ENCODE data around the gene DYRK1A.
A peak's percentile ranks its signal among the peaks of the same experiment; 100 is the strongest.
"Not testable (repeated sequence)": the region's sequence is repeated elsewhere in the genome, so short reads cannot be mapped to it uniquely, and the experiment has no call there.

The DYRK1A gene

DNA sequence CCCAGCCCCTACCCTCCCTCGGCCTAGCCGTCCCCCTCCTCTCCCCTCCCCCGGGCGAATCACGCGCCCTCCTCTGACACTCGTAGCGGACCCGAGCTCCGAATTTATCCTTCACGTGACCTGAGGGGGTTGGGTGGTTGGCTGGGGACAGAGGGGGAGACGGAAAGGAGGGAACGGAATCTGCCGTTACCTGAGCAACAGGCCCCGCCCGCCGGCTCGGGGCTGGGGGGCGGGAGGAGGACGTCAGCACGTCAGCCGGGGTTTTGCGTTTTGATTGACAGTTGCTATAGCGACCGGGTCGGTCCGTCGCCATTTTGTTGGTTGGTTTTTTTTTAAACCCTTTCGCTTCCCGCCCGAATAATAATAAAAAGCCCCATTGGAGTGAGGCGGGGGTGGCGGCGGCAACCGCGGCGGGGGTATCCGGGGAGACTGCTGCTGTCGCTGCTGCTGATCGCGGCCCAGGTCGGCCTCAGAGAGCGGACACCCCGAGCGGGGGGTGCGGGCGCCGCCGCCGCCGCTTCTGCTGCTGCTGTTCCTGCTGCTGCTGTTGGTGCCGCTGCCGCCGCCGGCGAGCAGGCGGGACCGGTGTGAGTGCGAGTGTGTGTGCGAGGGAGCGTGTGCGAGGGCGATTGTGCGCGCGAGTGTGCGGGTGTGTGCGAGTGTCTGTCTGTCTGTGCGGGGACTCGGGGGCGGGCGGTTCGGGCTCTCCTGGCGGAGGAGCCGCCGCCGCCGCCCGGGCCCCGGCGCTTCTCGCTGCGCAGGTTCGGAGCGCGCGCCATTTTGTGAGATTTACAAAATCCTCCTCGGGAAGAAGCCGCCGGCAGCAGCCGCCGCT, at the start of gene DYRK1A:
DYRK1A (plus strand) TSS at position 292 of the 835 bp plus-strand sequence. CDS start 53,602 bp downstream, outside the sequence.
- DNase-seq (ENCODE audit: low spot score) = peak; percentile 99

DNA sequence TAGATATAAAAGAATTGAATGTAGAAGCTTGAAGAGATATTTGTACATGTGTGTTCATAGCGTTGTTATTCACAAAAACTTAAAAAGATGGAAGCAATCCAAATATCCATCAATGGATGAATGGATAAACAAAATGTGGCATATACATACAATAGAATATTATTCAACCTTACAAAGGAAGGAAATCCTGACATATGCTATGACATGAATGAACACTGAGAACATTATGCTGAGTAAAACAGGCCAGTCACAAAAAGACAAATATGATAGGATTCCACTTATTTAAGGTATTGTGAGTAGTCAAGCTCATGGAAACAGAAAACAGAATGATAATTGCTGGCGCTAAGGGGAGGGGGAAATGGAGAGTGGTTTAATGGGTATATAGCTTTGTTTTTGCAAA, 47.0 kb upstream of the DYRK1A start:
- no peak for DNase-seq (ENCODE audit: low spot score)

GRCh38 chr21:37322084-37322483, 44.5 kb upstream of the DYRK1A start:
- DNase-seq (ENCODE audit: low spot score) = no peak

- no peak for DNase-seq (ENCODE audit: low spot score)
Observed at GRCh38 chr21:37324558-37324957, 42.0 kb upstream of the DYRK1A start.

DNA sequence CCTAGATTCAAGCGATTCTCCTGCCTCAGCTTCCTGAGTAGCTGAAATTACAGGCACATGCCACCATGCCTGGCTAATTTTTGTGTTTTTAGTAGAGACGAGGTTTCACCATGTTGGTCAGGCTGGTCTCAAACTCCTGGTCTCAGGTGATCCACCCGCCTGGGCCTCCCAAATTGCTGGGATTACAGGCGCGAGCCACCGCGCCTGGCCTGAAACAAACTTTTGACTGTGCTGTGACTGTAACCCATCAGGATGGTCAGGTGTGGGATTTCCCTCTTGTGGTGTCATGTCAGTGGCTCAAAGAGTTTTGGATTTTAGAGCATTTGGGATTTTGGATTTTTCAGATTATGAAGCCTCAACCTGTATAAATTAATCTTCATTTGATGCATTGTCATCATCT, 38.4 kb upstream of the DYRK1A start:
- not testable (repeated sequence) for DNase-seq (ENCODE audit: low spot score)

DNA sequence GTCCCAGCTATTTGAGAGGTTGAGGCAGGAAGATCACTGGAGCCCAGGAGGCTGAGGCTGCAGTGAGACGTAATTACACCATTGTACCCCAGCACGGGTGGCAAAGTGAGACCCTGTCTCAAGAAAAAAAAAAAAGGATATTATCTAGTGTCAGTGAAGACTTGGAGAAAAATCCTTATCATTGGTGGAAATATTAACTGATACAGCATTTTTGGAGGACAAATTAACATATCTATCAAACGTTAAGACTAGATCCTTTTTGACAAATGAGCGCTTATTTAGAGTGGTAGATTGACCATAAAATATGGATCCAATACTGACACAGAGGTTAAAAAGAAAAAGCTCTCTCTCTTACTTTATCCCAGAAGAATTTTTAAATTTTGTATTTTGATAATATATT, 35.2 kb upstream of the DYRK1A start:
- no peak for DNase-seq (ENCODE audit: low spot score)

- DNase-seq (ENCODE audit: low spot score) = no peak
Observed at GRCh38 chr21:37335053-37335452, 31.5 kb upstream of the DYRK1A start.

GRCh38 chr21:37337179-37337578, 29.4 kb upstream of the DYRK1A start:
- DNase-seq (ENCODE audit: low spot score) = no peak

GRCh38 chr21:37337831-37338230, 28.7 kb upstream of the DYRK1A start:
- DNase-seq (ENCODE audit: low spot score) = no peak

DNA sequence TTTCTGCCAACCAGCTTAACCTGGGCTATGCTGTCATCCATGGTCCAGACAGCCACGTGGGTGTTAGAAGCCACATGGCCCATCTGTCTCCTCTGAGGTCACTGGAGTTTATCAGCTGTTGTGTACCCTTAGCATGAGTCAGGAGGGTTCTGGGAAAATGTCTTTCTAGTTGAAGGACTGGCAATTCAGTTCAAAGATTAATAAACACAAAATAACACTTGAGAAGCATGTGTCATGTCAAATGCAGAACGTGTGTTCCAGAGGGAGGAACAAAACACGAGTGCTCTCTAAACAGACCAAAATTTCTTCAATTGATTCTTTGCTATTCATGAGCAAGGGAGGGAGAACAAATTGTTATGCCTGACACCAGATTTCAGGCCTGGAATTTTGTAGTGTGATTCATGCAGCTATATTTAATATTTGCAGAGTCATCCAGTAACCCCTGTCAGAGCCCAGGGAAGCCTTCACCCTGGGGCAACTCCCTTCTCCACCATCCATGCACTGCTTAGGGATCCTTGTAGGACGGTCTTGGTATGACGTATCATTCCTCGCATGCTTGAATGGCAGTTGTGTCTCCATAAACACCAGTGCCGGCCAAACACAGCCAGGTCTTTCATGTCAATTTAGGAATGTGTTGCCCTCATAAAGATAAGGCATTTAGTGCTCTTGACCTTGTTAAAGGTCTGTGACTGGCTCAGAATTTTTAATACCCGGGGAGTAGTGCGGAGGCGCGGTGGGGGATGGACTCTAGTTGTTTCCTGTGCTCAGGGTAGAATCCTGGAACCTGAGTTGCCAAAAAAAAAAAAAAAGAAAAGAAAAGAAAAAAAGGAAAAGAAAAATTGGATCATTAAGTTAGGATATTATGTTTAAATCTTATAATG, 27.7 kb upstream of the DYRK1A start:
- no peak for DNase-seq (ENCODE audit: low spot score)

GRCh38 chr21:37339552-37339939, 27.0 kb upstream of the DYRK1A start:
- DNase-seq (ENCODE audit: low spot score) = no peak

GRCh38 chr21:37341254-37341960, 25.2 kb upstream of the DYRK1A start:
- no peak for DNase-seq (ENCODE audit: low spot score)

- DNase-seq (ENCODE audit: low spot score) = no peak
Observed at GRCh38 chr21:37342046-37342632, 24.4 kb upstream of the DYRK1A start.

GRCh38 chr21:37346841-37347430, 19.6 kb upstream of the DYRK1A start:
- DNase-seq (ENCODE audit: low spot score) = no peak

GRCh38 chr21:37348664-37349063, 17.9 kb upstream of the DYRK1A start:
- DNase-seq (ENCODE audit: low spot score) = no peak

DNA sequence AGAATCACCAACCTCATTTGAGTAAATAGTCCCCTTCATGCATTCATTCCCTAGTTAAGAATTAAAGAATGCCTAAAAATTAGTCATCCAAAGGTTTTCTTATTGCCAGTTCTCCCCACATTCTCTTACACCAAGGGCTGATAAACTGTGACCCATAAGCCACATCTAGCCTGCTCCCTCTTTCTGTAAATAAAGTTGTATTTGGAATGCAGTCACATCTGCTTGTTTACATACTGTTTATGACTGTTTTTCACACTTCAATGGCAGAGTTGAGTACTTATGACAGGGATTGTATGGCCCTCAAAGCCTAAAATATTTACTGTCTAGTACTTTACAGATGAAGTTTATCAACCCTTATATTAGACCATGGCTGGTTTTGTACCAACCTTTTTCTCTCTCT, 16.1 kb upstream of the DYRK1A start:
- DNase-seq (ENCODE audit: low spot score) = no peak

DNA sequence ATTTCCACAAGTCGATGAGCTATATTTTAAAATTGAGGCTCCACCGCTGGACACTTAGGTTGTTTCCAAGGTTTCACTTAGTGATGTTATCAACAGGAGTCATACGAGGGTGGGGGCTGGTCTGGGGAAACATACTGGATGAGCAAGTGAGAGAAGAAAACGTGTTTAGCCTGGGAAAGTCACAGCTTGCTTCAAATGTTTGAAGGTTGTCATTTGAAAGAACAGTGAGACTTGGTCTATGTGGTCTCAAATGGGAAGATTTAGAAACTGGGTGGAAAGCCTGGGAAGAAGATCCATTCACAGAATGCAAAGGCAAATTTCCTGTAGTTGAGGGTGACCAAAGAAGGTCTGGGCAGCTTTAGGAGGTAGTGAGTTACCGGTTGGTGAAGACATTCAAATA, 9.9 kb upstream of the DYRK1A start:
- DNase-seq (ENCODE audit: low spot score) = no peak

GRCh38 chr21:37357691-37358090, 8.9 kb upstream of the DYRK1A start:
- DNase-seq (ENCODE audit: low spot score) = no peak

DNA sequence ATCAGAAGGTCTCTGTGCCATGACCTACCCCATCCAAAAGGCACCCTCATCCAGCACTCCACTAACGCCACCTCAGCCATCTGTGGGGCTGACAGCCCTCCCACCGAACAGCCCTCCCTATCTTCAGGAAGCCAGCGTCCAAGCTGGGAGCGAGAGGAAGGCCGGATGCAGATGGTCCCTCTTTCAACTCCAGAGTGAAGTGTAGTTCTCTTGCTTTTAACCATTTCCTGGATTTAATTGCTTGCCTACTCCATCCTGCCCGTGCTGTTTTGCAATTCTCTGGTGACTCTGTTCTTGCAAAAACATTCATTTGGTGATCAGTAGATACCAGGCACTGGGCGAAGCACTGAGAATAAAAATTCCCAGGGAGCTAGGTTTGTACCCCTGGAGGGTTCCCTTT, 8.2 kb upstream of the DYRK1A start:
- no peak for DNase-seq (ENCODE audit: low spot score)

DNA sequence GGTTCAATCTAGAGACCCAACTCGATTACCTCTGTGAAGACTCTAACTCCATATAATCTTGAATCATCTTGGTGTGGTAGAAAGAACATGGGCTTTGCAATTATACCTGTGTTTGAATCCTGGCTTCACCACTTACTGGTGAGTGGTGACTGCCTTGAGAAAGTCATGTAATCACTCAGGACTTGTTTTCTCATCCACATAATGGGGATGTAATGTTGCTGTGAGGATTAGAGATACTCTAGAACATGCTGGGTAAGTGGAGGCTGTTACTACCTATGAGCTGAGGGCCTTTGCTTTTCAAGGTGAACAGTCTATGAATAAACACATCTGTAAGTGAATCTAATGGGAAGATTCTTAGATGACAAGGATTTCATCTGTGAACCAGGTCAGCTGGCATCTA, 2.6 kb upstream of the DYRK1A start:
- DNase-seq (ENCODE audit: low spot score) = no peak

DNA sequence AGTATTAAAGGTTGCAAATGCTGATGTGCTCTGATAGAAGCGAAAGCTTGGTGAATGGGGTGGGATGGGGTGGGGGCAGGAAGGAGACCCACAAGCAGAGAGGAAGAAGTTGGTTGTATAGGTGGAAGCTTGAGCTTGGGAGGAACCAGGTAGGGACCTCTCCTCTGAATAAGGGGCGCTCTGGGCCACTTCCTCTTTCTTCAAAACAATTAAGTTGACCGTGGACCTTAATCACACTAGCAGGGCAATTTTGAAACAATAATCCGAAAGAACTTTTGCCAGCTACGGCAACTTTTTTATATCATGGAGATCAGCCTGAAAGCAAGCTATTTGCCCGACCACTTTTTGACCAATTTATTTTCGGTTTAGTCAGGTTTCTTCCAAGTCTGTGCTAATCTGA, 1.9 kb upstream of the DYRK1A start:
- no peak for DNase-seq (ENCODE audit: low spot score)

Measured in hematopoietic multipotent progenitor cell treated with erythropoietin and hydrocortisone succinate and interleukin-3 and kit ligand, for 15 days (in vitro differentiated cells).